ENCODE results near the gene ASB11. TPM values are rescaled to one million over a fixed set of nuclear protein-coding genes. Genes with fewer than 3 reads are reported as not detected.

The ASB11 gene
- polyA plus RNA-seq, 1 donor (not counting 4 experiments of a cell fraction or from before 2014, with no cell fraction given) = not detected

- dilution Hi-C loops (cut with MboI; ENCODE audit: extremely low pct_ligation_motif_present, low sequenced_read_pairs) = no loop called here
- H3K4me1 ChIP-seq (ENCODE audit: control insufficient read depth, extremely low read depth, insufficient read depth, low read length) = no peaks in the 10 kb centered on the region
- H3K9me1 ChIP-seq (ENCODE audit: control insufficient read depth, extremely low read depth, insufficient read depth, low read length) = no peaks in the 10 kb centered on the region
- no peak overlapping the region for H3K4me2 ChIP-seq (ENCODE audit: control insufficient read depth, extremely low read depth, insufficient read depth, low read depth, low read length)
- no peak for TF ChIP-seq EZH2 (IDR thresholded peaks at IDR 0.05; ENCODE audit: low read length)
- TF ChIP-seq, protein P1, sequence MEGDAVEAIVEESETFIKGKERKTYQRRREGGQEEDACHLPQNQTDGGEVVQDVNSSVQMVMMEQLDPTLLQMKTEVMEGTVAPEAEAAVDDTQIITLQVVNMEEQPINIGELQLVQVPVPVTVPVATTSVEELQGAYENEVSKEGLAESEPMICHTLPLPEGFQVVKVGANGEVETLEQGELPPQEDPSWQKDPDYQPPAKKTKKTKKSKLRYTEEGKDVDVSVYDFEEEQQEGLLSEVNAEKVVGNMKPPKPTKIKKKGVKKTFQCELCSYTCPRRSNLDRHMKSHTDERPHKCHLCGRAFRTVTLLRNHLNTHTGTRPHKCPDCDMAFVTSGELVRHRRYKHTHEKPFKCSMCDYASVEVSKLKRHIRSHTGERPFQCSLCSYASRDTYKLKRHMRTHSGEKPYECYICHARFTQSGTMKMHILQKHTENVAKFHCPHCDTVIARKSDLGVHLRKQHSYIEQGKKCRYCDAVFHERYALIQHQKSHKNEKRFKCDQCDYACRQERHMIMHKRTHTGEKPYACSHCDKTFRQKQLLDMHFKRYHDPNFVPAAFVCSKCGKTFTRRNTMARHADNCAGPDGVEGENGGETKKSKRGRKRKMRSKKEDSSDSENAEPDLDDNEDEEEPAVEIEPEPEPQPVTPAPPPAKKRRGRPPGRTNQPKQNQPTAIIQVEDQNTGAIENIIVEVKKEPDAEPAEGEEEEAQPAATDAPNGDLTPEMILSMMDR (optimal IDR thresholded peaks at IDR 0.05 in 1 of 3, IDR thresholded peaks at IDR 0.05 in 1 of 3, conservative IDR thresholded peaks at IDR 0.05 in 1 of 3; ENCODE audit: extremely low read depth in 1 of 3, insufficient read depth in 2 of 3, low read length in 3 of 3) = no peak
- no peak overlapping the region for H2AFZ ChIP-seq (ENCODE audit: control insufficient read depth, low read length)
- H3K27ac ChIP-seq (ENCODE audit: control insufficient read depth, insufficient read depth, low read length) = no peak overlapping the region
- H3K9ac ChIP-seq (ENCODE audit: control insufficient read depth, extremely low read depth, insufficient read depth, low read length) = no peak overlapping the region
- no peaks in the 10 kb centered on the region for H3K9me3 ChIP-seq (ENCODE audit: control insufficient read depth, low read depth, low read length)
- no peaks in the 10 kb centered on the region for H3K27me3 ChIP-seq (ENCODE audit: control insufficient read depth, extremely low read depth, insufficient read depth, low read length)
- DNase-seq (ENCODE audit: low read depth, low spot score) (no peak), FAIRE-seq (no peak)
- H3K36me3 ChIP-seq (ENCODE audit: control insufficient read depth in 2 of 2, extremely low read depth in 1 of 2, insufficient read depth in 2 of 2, low read length in 2 of 2) = no peaks in the 10 kb centered on the region
- no peaks in the 10 kb centered on the region for H4K20me1 ChIP-seq (ENCODE audit: control insufficient read depth, extremely low read depth, insufficient read depth, low read length)
- no peak overlapping the region for H3K4me3 ChIP-seq (ENCODE audit: control insufficient read depth in 2 of 3, extremely low read depth in 1 of 3, insufficient read depth in 2 of 3, low read depth in 1 of 3, low read length in 3 of 3)
- no peaks in the 10 kb centered on the region for H3K79me2 ChIP-seq (ENCODE audit: control insufficient read depth, insufficient read depth, low read length)
These were observed 71.0 kb downstream of the ASB11 start for GRCh38 chrX:15244421-15244820.

DNA sequence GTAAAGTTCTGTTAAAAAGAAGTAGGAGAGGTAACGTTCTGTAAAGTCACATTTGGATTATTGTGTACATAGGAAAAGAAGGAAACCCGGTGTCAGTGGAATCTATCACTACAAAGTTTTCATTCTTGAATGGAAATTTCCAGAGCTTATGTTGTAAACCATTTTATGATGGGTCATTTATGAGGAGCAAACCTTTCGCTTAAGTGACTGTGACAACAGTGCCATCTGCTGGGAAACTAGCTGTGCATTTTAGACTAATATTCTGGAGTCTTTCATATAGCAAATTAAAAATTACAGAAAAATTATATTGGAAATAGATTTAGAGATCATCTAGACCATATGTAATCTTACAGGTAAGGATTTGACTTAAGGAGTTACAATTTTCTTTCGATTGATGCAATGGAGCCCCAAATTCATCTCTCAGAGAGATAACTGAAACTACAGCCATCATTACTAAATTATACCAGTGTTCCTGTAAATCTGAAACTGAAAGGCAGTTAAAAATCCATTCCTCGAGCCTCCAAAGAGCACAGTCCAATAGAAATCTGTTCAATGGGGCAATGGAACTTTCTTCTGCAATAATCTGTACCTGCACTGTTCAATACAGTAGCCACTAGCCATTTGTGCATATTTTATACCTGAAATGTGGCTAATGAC, 72.4 kb downstream of the ASB11 start:
- Histone ChIP-seq H3K36me3 (ENCODE audit: control insufficient read depth in 2 of 2, extremely low read depth in 1 of 2, insufficient read depth in 2 of 2, low read length in 2 of 2) (no peaks in the 10 kb centered on the region), H3K9me1 (ENCODE audit: control insufficient read depth, extremely low read depth, insufficient read depth, low read length) (no peaks in the 10 kb centered on the region), H3K9me3 (ENCODE audit: control insufficient read depth, low read depth, low read length) (no peaks in the 10 kb centered on the region), H3K79me2 (ENCODE audit: control insufficient read depth, insufficient read depth, low read length) (no peaks in the 10 kb centered on the region), H3K4me3 (ENCODE audit: control insufficient read depth in 2 of 3, extremely low read depth in 1 of 3, insufficient read depth in 2 of 3, low read depth in 1 of 3, low read length in 3 of 3) (no peak overlapping the region), H3K9ac (ENCODE audit: control insufficient read depth, extremely low read depth, insufficient read depth, low read length) (no peak overlapping the region), H3K27me3 (ENCODE audit: control insufficient read depth, extremely low read depth, insufficient read depth, low read length) (no peaks in the 10 kb centered on the region), H3K4me1 (ENCODE audit: control insufficient read depth, extremely low read depth, insufficient read depth, low read length) (no peaks in the 10 kb centered on the region), H3K4me2 (ENCODE audit: control insufficient read depth, extremely low read depth, insufficient read depth, low read depth, low read length) (no peak overlapping the region), H4K20me1 (ENCODE audit: control insufficient read depth, extremely low read depth, insufficient read depth, low read length) (no peaks in the 10 kb centered on the region), H2AFZ (ENCODE audit: control insufficient read depth, low read length) (no peak overlapping the region), H3K27ac (ENCODE audit: control insufficient read depth, insufficient read depth, low read length) (no peak overlapping the region)
- DNase-seq (ENCODE audit: low read depth, low spot score) = no peak
- TF ChIP-seq, protein P1 (optimal IDR thresholded peaks at IDR 0.05 in 1 of 3, IDR thresholded peaks at IDR 0.05 in 1 of 3, conservative IDR thresholded peaks at IDR 0.05 in 1 of 3; ENCODE audit: extremely low read depth in 1 of 3, insufficient read depth in 2 of 3, low read length in 3 of 3) = peak in 2 of 3 experiments; percentile 40
- no peak for TF ChIP-seq EZH2 (IDR thresholded peaks at IDR 0.05; ENCODE audit: low read length)
- FAIRE-seq = no peak
- dilution Hi-C loops (cut with MboI; ENCODE audit: extremely low pct_ligation_motif_present, low sequenced_read_pairs) = no loop called here
